Type B pancreatic cell (in vitro differentiated cells): ENCODE measurements around the gene CTDP1. TPM values are rescaled to one million over a fixed set of nuclear protein-coding genes. Genes with fewer than 3 reads are reported as not detected.
A peak's percentile ranks its signal among the peaks of the same experiment; 100 is the strongest.
"Not testable (repeated sequence)": the region's sequence is repeated elsewhere in the genome, so short reads cannot be mapped to it uniquely, and the experiment has no call there.

ENCODE experiments used
- DNase-seq: peaks from one replicate; pipeline ENCODE4 v3.0.0; 2021; ENCODE audit warnings: mixed read lengths; ENCODE audit not compliant: unreplicated experiment; ENCODE audit errors: extremely low spot score
- H3K27ac Mint-ChIP-seq: 2 replicates; pipeline ENCODE4 v1.8.0; 2021; ENCODE audit warnings: mild to moderate bottlenecking, mixed read lengths
- H3K27me3 Mint-ChIP-seq: 2 replicates; pipeline ENCODE4 v1.8.0; 2021; ENCODE audit warnings: mixed read lengths
- H3K36me3 Mint-ChIP-seq: 2 replicates; pipeline ENCODE4 v1.8.0; 2021; ENCODE audit warnings: mixed read lengths
- H3K4me1 Mint-ChIP-seq: one replicate; pipeline ENCODE4 v1.8.0; 2021; ENCODE audit warnings: mixed read lengths; ENCODE audit not compliant: unreplicated experiment
- H3K4me3 Mint-ChIP-seq: 2 replicates; pipeline ENCODE4 v1.8.0; 2021; ENCODE audit warnings: mild to moderate bottlenecking, mixed read lengths
- H3K9me3 Mint-ChIP-seq: 2 replicates; pipeline ENCODE4 v1.8.0; 2021; ENCODE audit warnings: mixed read lengths
- total RNA-seq: library from RNA; stranded (reverse); gene quantifications from 2 replicates; pipeline ENCODE4 v1.2.1, GENCODE V29; 2021; ENCODE audit warnings: low replicate concordance
- TF ChIP-seq, protein P1 (sequence below): fragments of 200-600 bp; sonication (generic); conservative IDR thresholded peaks from 2 replicates; pipeline ENCODE4 v1.5.0; 2021; ENCODE audit warnings: antibody characterized with exemption, mild to moderate bottlenecking

The CTDP1 gene
- total RNA-seq, 1 donor from 2014 or later: 21.1 TPM

DNA sequence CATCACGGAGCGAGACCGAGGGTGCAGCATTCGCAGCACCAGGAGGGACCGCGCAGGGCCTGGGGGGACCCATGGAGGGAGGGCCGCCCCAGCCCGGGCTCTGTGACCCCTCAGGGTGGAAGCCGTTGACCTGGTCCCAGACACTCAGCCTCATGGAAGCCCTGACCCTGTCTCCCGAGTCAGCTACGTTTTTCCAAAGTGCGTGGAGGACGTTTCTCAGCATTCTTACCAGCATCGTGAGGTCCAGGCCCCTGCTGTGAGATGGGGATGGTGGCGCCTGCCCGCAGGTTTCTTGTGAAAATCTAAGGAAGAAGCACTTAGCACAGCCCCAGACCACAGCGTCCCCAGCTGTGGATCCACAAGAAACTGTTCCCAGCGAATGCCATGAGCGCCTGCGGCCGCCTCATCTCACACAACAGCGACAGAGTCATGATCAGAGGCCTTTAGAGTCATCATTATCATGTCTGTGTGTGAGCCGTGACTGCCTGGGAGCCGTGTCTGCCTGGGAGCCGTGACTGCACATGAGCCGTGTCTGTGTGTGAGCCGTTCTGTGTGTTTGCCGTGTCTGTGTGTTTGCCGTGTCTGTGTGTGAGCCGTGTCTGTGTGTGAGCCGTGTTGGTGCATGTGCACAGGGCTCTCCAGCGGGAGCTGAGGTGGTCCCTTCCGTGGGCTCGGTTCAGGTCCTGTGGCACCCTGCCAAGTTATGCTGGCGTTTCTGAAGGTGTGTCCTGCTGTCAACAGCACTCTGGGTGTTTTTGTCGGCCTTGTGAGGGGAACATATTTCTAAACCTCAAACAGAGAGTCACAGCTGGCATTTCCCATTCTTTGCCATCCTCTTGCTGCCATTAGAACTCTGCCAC lies 68.9 kb downstream of the CTDP1 start:
- H3K27ac Mint-ChIP-seq: no peak overlapping the region
- no peaks in the 10 kb centered on the region for H3K27me3 Mint-ChIP-seq
- H3K36me3 Mint-ChIP-seq: peaks cover 21% of the 10 kb centered on the region
- no peak overlapping the region for H3K4me3 Mint-ChIP-seq
- H3K4me1 Mint-ChIP-seq: peaks cover 7% of the 10 kb centered on the region
- H3K9me3 Mint-ChIP-seq: no peaks in the 10 kb centered on the region
- DNase-seq: no peak
- TF ChIP-seq, protein P1, sequence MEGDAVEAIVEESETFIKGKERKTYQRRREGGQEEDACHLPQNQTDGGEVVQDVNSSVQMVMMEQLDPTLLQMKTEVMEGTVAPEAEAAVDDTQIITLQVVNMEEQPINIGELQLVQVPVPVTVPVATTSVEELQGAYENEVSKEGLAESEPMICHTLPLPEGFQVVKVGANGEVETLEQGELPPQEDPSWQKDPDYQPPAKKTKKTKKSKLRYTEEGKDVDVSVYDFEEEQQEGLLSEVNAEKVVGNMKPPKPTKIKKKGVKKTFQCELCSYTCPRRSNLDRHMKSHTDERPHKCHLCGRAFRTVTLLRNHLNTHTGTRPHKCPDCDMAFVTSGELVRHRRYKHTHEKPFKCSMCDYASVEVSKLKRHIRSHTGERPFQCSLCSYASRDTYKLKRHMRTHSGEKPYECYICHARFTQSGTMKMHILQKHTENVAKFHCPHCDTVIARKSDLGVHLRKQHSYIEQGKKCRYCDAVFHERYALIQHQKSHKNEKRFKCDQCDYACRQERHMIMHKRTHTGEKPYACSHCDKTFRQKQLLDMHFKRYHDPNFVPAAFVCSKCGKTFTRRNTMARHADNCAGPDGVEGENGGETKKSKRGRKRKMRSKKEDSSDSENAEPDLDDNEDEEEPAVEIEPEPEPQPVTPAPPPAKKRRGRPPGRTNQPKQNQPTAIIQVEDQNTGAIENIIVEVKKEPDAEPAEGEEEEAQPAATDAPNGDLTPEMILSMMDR: no peak

DNA sequence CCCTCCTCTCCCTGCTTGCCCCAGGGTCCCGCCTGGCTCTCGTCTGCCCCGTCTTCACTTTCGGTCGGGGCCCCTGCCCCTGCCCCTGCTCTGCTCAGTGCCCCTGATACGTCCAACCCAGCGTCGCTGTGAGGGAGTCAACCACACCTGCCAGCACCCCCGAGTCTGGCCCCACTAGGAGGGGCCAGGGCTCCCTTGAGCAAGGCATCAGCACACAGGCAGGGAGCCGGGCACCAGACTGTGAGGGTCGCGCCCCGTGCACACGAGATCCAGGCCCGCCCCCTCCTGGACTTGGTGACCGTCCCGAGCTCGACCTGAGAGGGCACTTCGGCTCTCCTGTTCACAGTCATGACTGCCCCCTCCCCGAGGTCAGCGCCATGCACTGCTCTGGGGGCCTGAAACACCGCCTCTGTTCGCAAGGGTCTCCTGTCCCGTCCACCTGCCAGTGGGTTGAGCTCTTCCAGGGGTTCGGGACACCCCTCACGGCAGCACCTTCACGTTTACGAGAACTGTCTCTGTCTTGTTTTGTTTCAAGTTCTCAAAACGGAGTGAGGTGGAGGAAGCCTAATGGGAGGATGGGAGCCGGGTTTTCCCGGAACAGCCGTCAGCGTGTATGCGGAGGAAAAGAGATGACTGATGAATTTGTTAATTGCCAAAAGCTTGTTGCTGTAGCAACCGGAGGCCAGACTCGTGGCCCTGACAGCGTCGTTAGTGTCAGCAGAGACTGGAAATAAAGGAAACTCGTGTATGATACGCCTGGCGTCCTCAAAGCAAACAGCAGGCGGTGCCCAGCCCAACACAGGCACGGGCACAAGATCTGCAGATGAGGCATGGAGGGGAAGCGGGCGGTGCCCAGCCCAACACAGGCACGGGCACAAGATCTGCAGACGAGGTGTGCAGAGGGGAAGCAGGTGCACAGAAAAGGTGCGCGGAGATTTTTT lies 69.9 kb downstream of the CTDP1 start:
- H3K9me3 Mint-ChIP-seq: no peaks in the 10 kb centered on the region
- TF ChIP-seq, protein P1: no peak
- peaks cover 12% of the 10 kb centered on the region for H3K36me3 Mint-ChIP-seq
- H3K4me3 Mint-ChIP-seq: peak overlapping the region; percentile 21
- DNase-seq: no peak
- peaks cover 7% of the 10 kb centered on the region for H3K4me1 Mint-ChIP-seq
- peak overlapping the region; percentile 66 for H3K27ac Mint-ChIP-seq
- no peaks in the 10 kb centered on the region for H3K27me3 Mint-ChIP-seq

DNA sequence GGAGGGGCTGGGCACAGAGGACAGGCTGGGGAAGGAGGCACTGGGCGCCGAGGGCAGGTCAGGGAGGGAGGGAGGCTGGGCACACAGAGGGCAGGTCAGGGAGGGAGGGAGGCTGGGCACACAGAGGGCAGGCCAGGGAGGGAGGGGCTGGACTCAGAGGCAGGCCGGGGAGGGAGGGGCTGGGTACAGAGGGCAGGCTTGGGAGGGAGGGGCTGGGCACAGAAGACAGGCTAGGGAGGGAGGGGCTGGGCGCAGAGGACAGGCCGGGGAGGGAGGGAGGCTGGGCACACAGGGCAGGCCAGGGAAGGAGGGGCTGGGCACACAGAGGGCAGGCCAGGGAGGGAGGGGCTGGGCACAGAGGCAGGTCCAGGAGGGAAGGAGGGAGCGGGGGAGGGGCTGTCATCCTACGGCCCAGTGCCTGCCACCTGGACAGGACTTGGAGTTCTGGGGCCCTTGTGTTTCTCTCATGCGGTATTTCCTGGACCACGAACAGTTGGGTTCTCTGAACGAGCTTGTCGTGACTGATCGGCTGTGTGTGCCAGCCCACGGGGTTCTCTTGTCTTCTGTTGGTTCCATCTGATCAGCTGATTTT lies 71.5 kb downstream of the CTDP1 start:
- Mint-ChIP-seq H3K27me3 (no peaks in the 10 kb centered on the region), H3K4me3 (no peak overlapping the region), H3K27ac (no peak overlapping the region), H3K9me3 (no peaks in the 10 kb centered on the region), H3K4me1 (peaks cover 7% of the 10 kb centered on the region), H3K36me3 (peaks cover 15% of the 10 kb centered on the region)
- DNase-seq: no peak
- TF ChIP-seq, protein P1: no peak

DNA sequence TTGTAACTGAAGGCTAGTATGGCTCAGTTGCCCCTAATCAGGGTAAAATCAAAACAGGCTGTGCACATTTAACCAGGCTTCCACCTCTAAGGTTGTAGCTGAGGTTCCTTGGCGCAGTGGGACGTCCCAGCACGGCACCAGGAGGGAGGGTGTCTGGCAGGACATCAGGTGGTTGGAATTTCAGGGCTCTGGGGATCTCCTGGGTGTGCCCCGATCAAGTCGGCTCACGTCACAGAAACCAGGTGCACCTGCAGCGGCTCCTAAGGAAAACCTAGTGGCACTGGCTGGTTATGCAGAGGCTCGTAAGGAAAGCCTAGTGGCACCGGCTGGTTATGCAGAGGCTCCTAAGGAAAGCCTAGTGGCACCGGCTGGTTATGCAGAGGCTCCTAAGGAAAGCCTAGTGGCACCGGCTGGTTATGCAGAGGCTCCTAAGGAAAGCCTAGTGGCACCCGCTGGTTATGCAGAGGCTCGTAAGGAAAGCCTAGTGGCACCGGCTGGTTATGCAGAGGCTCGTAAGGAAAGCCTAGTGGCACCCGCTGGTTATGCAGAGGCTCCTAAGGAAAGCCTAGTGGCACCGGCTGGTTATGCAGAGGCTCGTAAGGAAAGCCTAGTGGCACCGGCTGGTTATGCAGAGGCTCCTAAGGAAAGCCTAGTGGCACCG lies 72.4 kb downstream of the CTDP1 start:
- not testable (repeated sequence) for H3K4me3 Mint-ChIP-seq, DNase-seq, H3K27me3 Mint-ChIP-seq, H3K27ac Mint-ChIP-seq, H3K9me3 Mint-ChIP-seq, H3K4me1 Mint-ChIP-seq
- peaks cover 15% of the 10 kb centered on the region for H3K36me3 Mint-ChIP-seq
- TF ChIP-seq, protein P1: peak; percentile 33

DNA sequence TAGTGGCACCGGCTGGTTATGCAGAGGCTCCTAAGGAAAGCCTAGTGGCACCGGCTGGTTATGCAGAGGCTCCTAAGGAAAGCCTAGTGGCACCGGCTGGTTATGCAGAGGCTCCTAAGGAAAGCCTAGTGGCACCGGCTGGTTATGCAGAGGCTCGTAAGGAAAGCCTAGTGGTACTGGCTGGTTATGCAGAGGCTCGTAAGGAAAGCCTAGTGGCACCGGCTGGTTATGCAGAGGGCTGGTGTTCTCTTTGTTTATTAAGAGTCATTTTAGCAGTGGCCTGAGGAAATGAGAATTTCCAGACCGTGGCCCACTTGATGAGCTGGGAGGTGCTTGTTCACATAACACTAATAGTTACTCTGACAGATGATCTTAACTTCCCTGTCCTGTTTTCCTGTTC lies 73.3 kb downstream of the CTDP1 start:
- not testable (repeated sequence) for H3K27me3 Mint-ChIP-seq, H3K4me3 Mint-ChIP-seq, DNase-seq, H3K9me3 Mint-ChIP-seq, H3K27ac Mint-ChIP-seq, H3K4me1 Mint-ChIP-seq
- H3K36me3 Mint-ChIP-seq: peaks cover 12% of the 10 kb centered on the region
- TF ChIP-seq, protein P1: peak; percentile 41
